OCI-LY3 (cell line): ENCODE results near the gene SPSB1.
A peak's percentile ranks its signal among the peaks of the same experiment; 100 is the strongest.

Source experiments
- H2AFZ ChIP-seq: fragments of 200-600, 300-600 bp; shearing (Covaris generic); 2 replicates; pipeline ENCODE4 v1.6.0; 2014; ENCODE audit warnings: antibody characterized with exemption, low read depth, low read length
- H3K27ac ChIP-seq: fragments of 200-600, 300-600 bp; sonication (generic); 2 replicates; pipeline ENCODE4 v1.5.1; 2014; ENCODE audit warnings: mild to moderate bottlenecking, low read length, moderate library complexity, mixed read lengths
- H3K27me3 ChIP-seq: fragments of 200-600, 300-600 bp; sonication (generic); 2 replicates; pipeline ENCODE4 v1.6.1; 2014; ENCODE audit warnings: low read depth, low read length, mixed read lengths
- H3K36me3 ChIP-seq: fragments of 200-600, 300-600 bp; sonication (generic); replicated peaks from 2 replicates; pipeline ENCODE3; 2014; ENCODE audit warnings: low read depth, low read length, mixed read lengths
- H3K4me1 ChIP-seq: fragments of 300-600, 200-600 bp; sonication (generic); 2 replicates; pipeline ENCODE4 v1.6.1; 2014; ENCODE audit warnings: low read length, mixed read lengths
- H3K4me2 ChIP-seq: fragments of 200-600, 300-600 bp; sonication (generic); 2 replicates; pipeline ENCODE4 v1.6.1; 2014; ENCODE audit warnings: low read length, mixed read lengths
- H3K4me3 ChIP-seq: fragments of 300-600, 200-600 bp; sonication (generic); 2 replicates; pipeline ENCODE4 v1.5.1; 2014; ENCODE audit warnings: antibody characterized with exemption, mild to moderate bottlenecking, low read length, moderate library complexity
- H3K79me2 ChIP-seq: fragments of 300-600, 200-600 bp; shearing (Covaris generic); 2 replicates; pipeline ENCODE4 v1.6.1; 2014; ENCODE audit warnings: mild to moderate bottlenecking, low read length, mixed read lengths
- H3K9ac ChIP-seq: fragments of 300-600, 200-600 bp; shearing (Covaris generic); 2 replicates; pipeline ENCODE4 v1.6.0; 2014; ENCODE audit warnings: mild to moderate bottlenecking, low read length, moderate library complexity
- H3K9me3 ChIP-seq: fragments of 200-600, 300-600 bp; shearing (Covaris generic); 2 replicates; pipeline ENCODE4 v1.6.1; 2014; ENCODE audit warnings: low read length, mixed read lengths; ENCODE audit not compliant: insufficient read depth
- H4K20me1 ChIP-seq: fragments of 200-600, 300-600 bp; sonication (generic); 2 replicates; pipeline ENCODE4 v1.6.1; 2016; ENCODE audit warnings: low read length, mixed read lengths; ENCODE audit not compliant: insufficient read depth
- CTCF ChIP-seq: fragments of 200-600, 300-600 bp; sonication (generic); IDR thresholded peaks from 2 replicates; pipeline ENCODE4 v1.5.1; 2014; ENCODE audit warnings: antibody characterized with exemption, low read length, low read depth
- EZH2phosphoT487 ChIP-seq: fragments of 200-600 bp; shearing (Covaris generic); IDR thresholded peaks from 2 replicates; pipeline ENCODE4 v1.6.1; 2018; ENCODE audit warnings: antibody characterized with exemption, mixed run types, low read depth

Gene SPSB1

GRCh38 chr1:9320520-9321479 is 28.1 kb downstream of the SPSB1 start:
- TF ChIP-seq CTCF (no peak), EZH2phosphoT487 (no peak)
- Histone ChIP-seq H3K79me2 (no peaks in the 10 kb centered on the region), H2AFZ (no peak overlapping the region)

GRCh38 chr1:9321480-9321849 is 28.8 kb downstream of the SPSB1 start:
- Histone ChIP-seq H3K36me3 (no peaks in the 10 kb centered on the region), H3K27ac (no peak overlapping the region), H2AFZ (no peak overlapping the region), H3K9me3 (no peaks in the 10 kb centered on the region), H3K4me3 (no peak overlapping the region), H3K9ac (no peak overlapping the region), H3K79me2 (no peaks in the 10 kb centered on the region), H4K20me1 (no peaks in the 10 kb centered on the region), H3K4me1 (peaks cover 12% of the 10 kb centered on the region), H3K27me3 (no peaks in the 10 kb centered on the region), H3K4me2 (no peak overlapping the region)
- no peak for TF ChIP-seq CTCF
- no peak for TF ChIP-seq EZH2phosphoT487

More at GRCh38 chr1:9320520-9321479, 28.1 kb downstream of the SPSB1 start:
- Histone ChIP-seq H3K27me3 (no peaks in the 10 kb centered on the region), H3K4me1 (peaks cover 16% of the 10 kb centered on the region), H3K9ac (no peak overlapping the region), H3K4me2 (peak overlapping the region; percentile 62; the same call in 1 of the 2 replicates), H3K36me3 (no peaks in the 10 kb centered on the region), H3K4me3 (no peak overlapping the region), H3K27ac (no peak overlapping the region), H3K9me3 (no peaks in the 10 kb centered on the region), H4K20me1 (no peaks in the 10 kb centered on the region)

- no peaks in the 10 kb centered on the region for H3K9me3 ChIP-seq
- no peak overlapping the region for H3K9ac ChIP-seq
- no peak overlapping the region for H2AFZ ChIP-seq
- H3K4me2 ChIP-seq, result no peak overlapping the region
- H3K36me3 ChIP-seq, result no peaks in the 10 kb centered on the region
- no peak for TF ChIP-seq CTCF
- no peak for TF ChIP-seq EZH2phosphoT487
- no peaks in the 10 kb centered on the region for H3K27me3 ChIP-seq
- no peak overlapping the region for H3K27ac ChIP-seq
- H4K20me1 ChIP-seq, result no peaks in the 10 kb centered on the region
- H3K4me1 ChIP-seq, result peaks cover 12% of the 10 kb centered on the region
- no peak overlapping the region for H3K4me3 ChIP-seq
- H3K79me2 ChIP-seq, result no peaks in the 10 kb centered on the region
These were observed 29.4 kb downstream of the SPSB1 start for GRCh38 chr1:9321986-9322660.

GRCh38 chr1:9322661-9323244 is 30.1 kb downstream of the SPSB1 start:
- Histone ChIP-seq H3K27ac (no peak overlapping the region), H3K9me3 (no peaks in the 10 kb centered on the region), H3K36me3 (no peaks in the 10 kb centered on the region), H3K4me2 (no peak overlapping the region), H3K79me2 (no peaks in the 10 kb centered on the region), H3K4me3 (no peak overlapping the region), H3K27me3 (no peaks in the 10 kb centered on the region), H3K9ac (no peak overlapping the region), H4K20me1 (no peaks in the 10 kb centered on the region), H2AFZ (no peak overlapping the region), H3K4me1 (peaks cover 12% of the 10 kb centered on the region)
- no peak for TF ChIP-seq CTCF
- no peak for TF ChIP-seq EZH2phosphoT487
